ENCODE measurements around the gene POU4F1.

POU4F1 gene

GRCh38 chr13:78589206-78589605 is 14.1 kb downstream of the POU4F1 start:
- DNase-seq: no peak

- DNase-seq: no peak
Observed at GRCh38 chr13:78587395-78587794, 16.0 kb downstream of the POU4F1 start.

- no peak for DNase-seq
Observed at GRCh38 chr13:78586706-78587105, 16.6 kb downstream of the POU4F1 start.

- DNase-seq: no peak
Observed at GRCh38 chr13:78576261-78576660, 27.1 kb downstream of the POU4F1 start.

- no peak for DNase-seq
Observed at GRCh38 chr13:78572459-78572858, 30.9 kb downstream of the POU4F1 start.

GRCh38 chr13:78569029-78569428 is 34.3 kb downstream of the POU4F1 start:
- no peak for DNase-seq

- DNase-seq: no peak
Observed at GRCh38 chr13:78566631-78567030, 36.7 kb downstream of the POU4F1 start.

- DNase-seq: no peak
Observed at GRCh38 chr13:78562237-78562889, 41.0 kb downstream of the POU4F1 start.

All from GDM1 (cell line).